Measurements from ENCODE around the gene GLE1. TPM values are rescaled to one million over a fixed set of nuclear protein-coding genes. Genes with fewer than 3 reads are reported as not detected.

The GLE1 gene
- total and polyA plus RNA-seq, 2 experiments from 2014 or later: 13.3 to 19.5 TPM

DNA sequence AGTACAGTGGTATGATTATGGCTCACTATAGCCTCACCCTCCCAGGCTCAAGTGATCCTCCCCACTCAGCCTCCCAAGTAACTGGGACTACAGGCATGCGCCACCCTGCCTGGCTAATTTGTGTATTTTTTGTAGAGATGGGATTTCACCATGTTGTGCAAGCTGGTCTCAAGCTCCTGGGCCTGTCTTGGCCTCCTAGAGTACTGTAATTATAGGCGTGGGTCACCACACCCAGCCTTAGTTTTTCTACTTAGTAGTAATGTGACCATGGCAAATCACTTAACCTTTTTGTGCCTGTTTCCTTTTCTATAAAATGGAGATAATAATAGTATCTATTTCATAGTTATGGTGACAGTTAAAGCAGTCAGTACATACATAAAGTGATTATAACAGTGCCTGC lies 22.2 kb downstream of the GLE1 start:
- Histone ChIP-seq H3K4me2 (no peak overlapping the region), H3K4me1 (ENCODE audit: insufficient read depth) (no peaks in the 10 kb centered on the region), H3K79me2 (no peaks in the 10 kb centered on the region), H3K27me3 (no peaks in the 10 kb centered on the region), H3K9me2 (replicated peaks; ENCODE audit: insufficient read depth) (no peaks in the 10 kb centered on the region), H3K4me3 (no peak overlapping the region), H3K27ac (no peak overlapping the region), H2AFZ (no peak overlapping the region), H3K9me3 (ENCODE audit: low read depth) (no peaks in the 10 kb centered on the region), H3K36me3 (replicated peaks; ENCODE audit: insufficient read depth, low read depth) (no peaks in the 10 kb centered on the region), H4K20me1 (ENCODE audit: insufficient read depth, poor library complexity, severe bottlenecking) (no peaks in the 10 kb centered on the region)
- WGBS (ENCODE audit: low lambda C conversion rate, missing lambda C conversion rate): 100% methylated on average over 2 of the region's 2 CpGs
- TF ChIP-seq CTCF (IDR thresholded peaks at IDR 0.05; ENCODE audit: poor library complexity) (no peak), EZH2phosphoT487 (IDR thresholded peaks at IDR 0.05; ENCODE audit: low read depth, severe bottlenecking, unreplicated experiment) (no peak), EZH2 (IDR thresholded peaks at IDR 0.05; ENCODE audit: borderline replicate concordance) (no peak)
- no peak for DNase-seq (ENCODE audit: low spot score)

DNA sequence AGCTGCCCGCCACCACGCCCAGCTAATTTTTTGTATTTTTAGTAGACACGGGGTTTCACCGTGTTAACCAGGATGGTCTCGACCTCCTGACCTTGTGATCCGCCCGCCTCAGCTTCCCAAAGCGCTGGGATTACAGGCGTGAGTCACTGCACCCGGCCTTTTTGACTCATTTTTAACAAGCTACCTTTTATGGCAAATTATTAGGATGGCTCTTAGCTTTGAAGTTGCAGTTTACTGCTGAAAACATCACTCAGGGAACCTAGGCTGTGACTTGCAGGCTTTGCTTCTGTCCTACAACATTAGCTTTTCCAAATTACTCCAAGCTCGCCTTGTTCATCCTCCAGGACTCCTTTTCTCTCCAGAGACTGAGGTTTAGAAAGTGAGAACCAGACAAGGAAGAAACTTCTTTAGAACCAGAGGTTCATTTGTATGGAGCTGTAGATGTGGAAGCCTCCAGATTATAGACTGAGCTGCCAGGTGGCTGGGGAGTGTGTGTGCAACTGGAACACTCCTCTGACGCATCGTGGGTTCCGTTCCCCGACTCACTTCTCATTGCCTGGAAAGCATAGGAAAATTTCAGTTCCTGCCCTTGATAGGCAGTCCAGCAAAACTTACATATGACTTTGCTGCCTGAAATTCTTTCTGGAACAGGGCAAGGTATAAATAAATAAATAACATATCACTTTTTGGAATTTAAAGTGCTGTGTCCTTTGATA lies 24.1 kb downstream of the GLE1 start:
- no peak for DNase-seq (ENCODE audit: low spot score)
- Histone ChIP-seq H3K36me3 (replicated peaks; ENCODE audit: insufficient read depth, low read depth) (no peaks in the 10 kb centered on the region), H3K9me2 (replicated peaks; ENCODE audit: insufficient read depth) (no peaks in the 10 kb centered on the region), H3K79me2 (no peaks in the 10 kb centered on the region), H3K4me2 (no peak overlapping the region), H3K4me3 (no peak overlapping the region), H4K20me1 (ENCODE audit: insufficient read depth, poor library complexity, severe bottlenecking) (no peaks in the 10 kb centered on the region), H3K4me1 (ENCODE audit: insufficient read depth) (no peaks in the 10 kb centered on the region), H3K27ac (no peak overlapping the region), H3K9me3 (ENCODE audit: low read depth) (no peaks in the 10 kb centered on the region), H3K27me3 (no peaks in the 10 kb centered on the region), H2AFZ (no peak overlapping the region)
- WGBS (ENCODE audit: low lambda C conversion rate, missing lambda C conversion rate): 65% methylated on average over 15 of the region's 15 CpGs
- TF ChIP-seq EZH2 (IDR thresholded peaks at IDR 0.05; ENCODE audit: borderline replicate concordance): no peak
- TF ChIP-seq CTCF (IDR thresholded peaks at IDR 0.05; ENCODE audit: poor library complexity): no peak
- no peak for TF ChIP-seq EZH2phosphoT487 (IDR thresholded peaks at IDR 0.05; ENCODE audit: low read depth, severe bottlenecking, unreplicated experiment)

GRCh38 chr9:128529191-128529590 lies 24.7 kb downstream of the GLE1 start:
- no peak for TF ChIP-seq EZH2 (IDR thresholded peaks at IDR 0.05; ENCODE audit: borderline replicate concordance)
- no peak for TF ChIP-seq CTCF (IDR thresholded peaks at IDR 0.05; ENCODE audit: poor library complexity)
- TF ChIP-seq EZH2phosphoT487 (IDR thresholded peaks at IDR 0.05; ENCODE audit: low read depth, severe bottlenecking, unreplicated experiment): no peak
- Histone ChIP-seq H3K36me3 (replicated peaks; ENCODE audit: insufficient read depth, low read depth) (no peaks in the 10 kb centered on the region), H3K4me3 (no peak overlapping the region), H3K79me2 (no peaks in the 10 kb centered on the region), H3K27me3 (no peaks in the 10 kb centered on the region), H4K20me1 (ENCODE audit: insufficient read depth, poor library complexity, severe bottlenecking) (no peaks in the 10 kb centered on the region), H3K4me2 (no peak overlapping the region), H3K9me3 (ENCODE audit: low read depth) (no peaks in the 10 kb centered on the region), H3K27ac (no peak overlapping the region), H2AFZ (no peak overlapping the region), H3K4me1 (ENCODE audit: insufficient read depth) (no peaks in the 10 kb centered on the region), H3K9me2 (replicated peaks; ENCODE audit: insufficient read depth) (no peaks in the 10 kb centered on the region)
- no peak for DNase-seq (ENCODE audit: low spot score)
- 85% methylated on average over 4 of the region's 4 CpGs for WGBS (ENCODE audit: low lambda C conversion rate, missing lambda C conversion rate)
